Endodermal cell (in vitro differentiated cells): ENCODE results near the gene CNTN1. TPM values are rescaled to one million over a fixed set of nuclear protein-coding genes. Genes with fewer than 3 reads are reported as not detected.
A peak's percentile ranks its signal among the peaks of the same experiment; 100 is the strongest.

Experiments
- DNase-seq: peaks from one replicate; pipeline ENCODE4 v3.0.0-alpha.2; 2017
- H3K27ac ChIP-seq: 2 replicates; pipeline ENCODE4 v1.5.1; 2013; ENCODE audit warnings: mild to moderate bottlenecking, low read depth, low read length, moderate library complexity
- H3K27me3 ChIP-seq: 2 replicates; pipeline ENCODE4 v1.6.1; 2013; ENCODE audit warnings: mild to moderate bottlenecking, low read length, moderate library complexity; ENCODE audit not compliant: insufficient read depth, control insufficient read depth, poor library complexity, severe bottlenecking
- H3K36me3 ChIP-seq: 2 replicates; pipeline ENCODE4 v1.7.0; 2013; ENCODE audit warnings: mild to moderate bottlenecking, low read length, moderate library complexity; ENCODE audit not compliant: control insufficient read depth, insufficient read depth
- H3K4me1 ChIP-seq: one replicate; pipeline ENCODE4 v1.7.0; 2013; ENCODE audit warnings: low read length; ENCODE audit not compliant: control insufficient read depth, insufficient read depth
- H3K4me3 ChIP-seq: 2 replicates; pipeline ENCODE4 v1.5.1; 2013; ENCODE audit warnings: mild to moderate bottlenecking, low read length, moderate library complexity
- H3K9ac ChIP-seq: 2 replicates; pipeline ENCODE4 v1.6.1; 2013; ENCODE audit warnings: mild to moderate bottlenecking, low read length, moderate library complexity; ENCODE audit not compliant: poor library complexity, severe bottlenecking; ENCODE audit errors: extremely low read depth
- H3K9me3 ChIP-seq: 2 replicates; pipeline ENCODE4 v1.6.1; 2013; ENCODE audit warnings: mild to moderate bottlenecking, low read length, moderate library complexity; ENCODE audit not compliant: control insufficient read depth
- H3K27ac Mint-ChIP-seq: 2 replicates; pipeline ENCODE4 v1.8.0; 2020; ENCODE audit warnings: mixed read lengths
- H3K27me3 Mint-ChIP-seq: 2 replicates; pipeline ENCODE4 v1.8.0; 2021; ENCODE audit warnings: mild to moderate bottlenecking, mixed read lengths; ENCODE audit not compliant: insufficient read depth
- H3K36me3 Mint-ChIP-seq: 2 replicates; pipeline ENCODE4 v1.8.0; 2020; ENCODE audit warnings: low read depth, mixed read lengths
- H3K4me1 Mint-ChIP-seq: 2 replicates; pipeline ENCODE4 v1.8.0; 2020; ENCODE audit warnings: mixed read lengths
- H3K4me3 Mint-ChIP-seq: 2 replicates; pipeline ENCODE4 v1.8.0; 2020; ENCODE audit warnings: mild to moderate bottlenecking, moderate library complexity, mixed read lengths
- H3K9me3 Mint-ChIP-seq: 2 replicates; pipeline ENCODE4 v1.8.0; 2020; ENCODE audit warnings: mild to moderate bottlenecking, mixed read lengths
- CTCF ChIP-seq: fragments of 200-600 bp; sonication (generic); conservative IDR thresholded peaks from 2 replicates; pipeline ENCODE4 v1.5.0; 2021; ENCODE audit warnings: antibody characterized with exemption, mild to moderate bottlenecking
- WGBS, 2 experiments: methylation state at CpG; one replicate each; pipeline versions ENCODE4 v1.1.5 to v1.1.7; 2013; ENCODE audit warnings: missing lambda C conversion rate in 2 of 2, mixed read lengths in 1 of 2; ENCODE audit not compliant: insufficient coverage in 1 of 2, insufficient read length in 1 of 2; 5-methylcytosine and 5-hydroxymethylcytosine counted together
- total RNA-seq, 2 donors: library from RNA; stranded (reverse); fragmentation: NEBNext Ultra II Directional in 1 of 2; extraction: Animal tissue kit (Norgen Biotek cat#: 25700) in 1 of 2; gene quantifications; 2 replicates in 1 of 2; 3 replicates in 1 of 2; pipeline ENCODE4 v1.2.1, GENCODE V29; 2021

The CNTN1 gene
- total RNA-seq, 2 donors from 2014 or later = 8.4 to 8.6 TPM

DNA sequence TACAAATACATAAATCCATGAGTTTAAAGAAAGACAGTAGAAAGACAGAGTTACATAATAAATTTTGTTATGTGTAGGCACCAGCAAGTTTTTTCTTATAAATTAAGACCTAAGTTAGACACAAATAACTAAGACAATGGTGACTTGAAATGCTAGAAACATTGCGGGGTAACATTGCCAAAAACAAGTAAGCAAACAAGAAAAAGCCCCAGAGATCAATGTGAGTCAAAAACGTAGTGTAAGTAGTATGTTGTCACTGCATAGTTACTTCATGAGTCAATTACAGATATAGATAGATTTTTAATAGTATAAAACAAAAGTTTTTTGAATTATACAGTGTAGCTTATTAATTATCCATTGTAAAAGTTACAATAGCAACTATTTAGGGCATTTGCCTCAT, 83.4 kb downstream of the CNTN1 start:
- Mint-ChIP-seq H3K36me3 (no peaks in the 10 kb centered on the region), H3K9me3 (no peaks in the 10 kb centered on the region), H3K4me1 (peaks cover 5% of the 10 kb centered on the region), H3K27ac (no peak overlapping the region), H3K4me3 (no peak overlapping the region), H3K27me3 (no peaks in the 10 kb centered on the region)
- Histone ChIP-seq H3K9ac (no peak overlapping the region), H3K36me3 (no peaks in the 10 kb centered on the region), H3K27me3 (no peaks in the 10 kb centered on the region), H3K27ac (no peak overlapping the region), H3K9me3 (no peaks in the 10 kb centered on the region), H3K4me3 (no peak overlapping the region), H3K4me1 (peaks cover 6% of the 10 kb centered on the region)
- no peak for DNase-seq
- 100% methylated on average over 2 of the region's 2 CpGs; no CpG with 5 or more reads in 1 of the 2 experiments for WGBS, 2 experiments
- no peak for TF ChIP-seq CTCF

DNA sequence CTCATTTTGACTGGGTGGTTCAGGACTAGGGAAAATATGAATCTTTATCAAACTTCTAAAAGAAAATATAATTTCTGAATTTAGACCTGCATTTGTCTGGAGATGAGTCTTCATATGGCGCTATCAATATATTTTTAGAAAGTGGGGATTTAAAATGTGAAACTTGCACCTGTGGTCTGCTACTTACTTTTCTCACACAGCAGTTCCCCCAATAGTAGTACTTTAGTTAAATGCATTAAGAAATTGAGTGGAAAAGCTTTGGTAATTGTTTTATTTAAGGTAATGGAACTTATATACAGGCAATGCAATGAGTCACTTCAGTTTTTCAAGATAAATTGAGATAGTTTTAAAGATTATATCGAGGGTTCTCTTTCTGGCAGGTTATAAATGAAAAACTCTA, 91.9 kb downstream of the CNTN1 start:
- Mint-ChIP-seq H3K27me3 (no peaks in the 10 kb centered on the region), H3K27ac (no peak overlapping the region), H3K4me1 (no peaks in the 10 kb centered on the region), H3K36me3 (peaks cover 3% of the 10 kb centered on the region), H3K9me3 (peaks cover 5% of the 10 kb centered on the region), H3K4me3 (no peak overlapping the region)
- H3K36me3 ChIP-seq = no peaks in the 10 kb centered on the region
- H3K4me3 ChIP-seq = no peak overlapping the region
- H3K27ac ChIP-seq = no peak overlapping the region
- no peak for DNase-seq
- 94% methylated on average over 2 of the region's 2 CpGs for WGBS, 2 experiments
- no peaks in the 10 kb centered on the region for H3K27me3 ChIP-seq
- no peak for TF ChIP-seq CTCF
- H3K9ac ChIP-seq = no peak overlapping the region
- no peaks in the 10 kb centered on the region for H3K9me3 ChIP-seq
- no peaks in the 10 kb centered on the region for H3K4me1 ChIP-seq

DNA sequence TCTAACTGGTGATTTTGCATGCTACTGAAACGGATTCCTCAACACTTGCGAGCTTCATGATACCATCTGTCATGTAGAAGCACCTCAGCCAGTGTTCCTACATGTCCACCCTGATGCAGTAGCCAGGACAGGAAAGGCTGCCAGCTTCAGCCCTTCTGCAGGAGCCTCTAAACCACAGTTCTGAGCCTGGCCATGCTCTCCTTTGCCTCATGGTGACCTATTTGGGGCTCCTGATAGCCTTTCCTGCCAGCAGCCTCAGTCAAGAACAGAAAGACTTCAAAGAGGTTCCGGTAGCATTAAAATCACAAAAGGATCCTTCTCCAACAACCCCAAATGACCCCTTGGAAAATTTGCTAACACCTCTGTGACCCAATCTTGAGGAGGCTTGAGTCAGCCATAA, 96.0 kb downstream of the CNTN1 start:
- Histone ChIP-seq H3K4me1 (no peaks in the 10 kb centered on the region), H3K9me3 (no peaks in the 10 kb centered on the region), H3K4me3 (no peak overlapping the region), H3K36me3 (no peaks in the 10 kb centered on the region), H3K27me3 (no peaks in the 10 kb centered on the region), H3K9ac (no peak overlapping the region), H3K27ac (no peak overlapping the region)
- Mint-ChIP-seq H3K27me3 (no peaks in the 10 kb centered on the region), H3K27ac (no peak overlapping the region), H3K9me3 (peaks cover 5% of the 10 kb centered on the region), H3K4me3 (no peak overlapping the region), H3K36me3 (peaks cover 3% of the 10 kb centered on the region), H3K4me1 (peaks cover 6% of the 10 kb centered on the region)
- TF ChIP-seq CTCF = no peak
- DNase-seq = peak; percentile 57
- 67 to 85% methylated on average over 1 to 3 of the region's 3 CpGs for WGBS, 2 experiments
